Testis (tissue), 3 donors: ENCODE measurements around the gene MLLT10. TPM values are rescaled to one million over a fixed set of nuclear protein-coding genes. Genes with fewer than 3 reads are reported as not detected.
"Not testable (repeated sequence)": the region's sequence is repeated elsewhere in the genome, so short reads cannot be mapped to it uniquely, and the experiment has no call there.

Experiments used
- DNase-seq: peaks from one replicate; pipeline ENCODE4 v3.0.0-alpha.2; 2019
- H3K27ac ChIP-seq, 2 donors: fragments of 200-600 bp; sonication (generic); one replicate each; pipeline ENCODE4 v1.5.1; 2019
- H3K27me3 ChIP-seq: fragments of 200-600 bp; sonication (generic); one replicate; pipeline ENCODE4 v1.5.1; 2019
- H3K36me3 ChIP-seq: fragments of 200-600 bp; sonication (generic); one replicate; pipeline ENCODE4 v1.5.1; 2017; ENCODE audit warnings: low read depth; ENCODE audit errors: missing control alignments
- H3K4me1 ChIP-seq: fragments of 200-600 bp; sonication (generic); one replicate; pipeline ENCODE4 v1.5.1; 2019
- H3K4me3 ChIP-seq, 2 donors: fragments of 200-600 bp; sonication (generic); one replicate each; pipeline ENCODE4 v1.5.1; 2017 to 2019
- H3K9me3 ChIP-seq: fragments of 200-600 bp; sonication (generic); one replicate; pipeline ENCODE4 v1.5.1; 2017
- POLR2A ChIP-seq: fragments of 450-650 bp; IDR thresholded peaks from one replicate; pipeline ENCODE4 v1.6.1; 2017; ENCODE audit warnings: antibody characterized with exemption, mild to moderate bottlenecking, moderate library complexity
- WGBS, 2 donors: methylation state at CpG; one replicate each; pipeline ENCODE4 v1.1.5; 2018; 5-methylcytosine and 5-hydroxymethylcytosine counted together
- intact Hi-C: fragments of 100-400 bp; cut with DNase I; formaldehyde crosslinking; loops from one replicate; pipeline ENCODE4 v1.15.1; 2023; ENCODE audit warnings: low total_unique reads
- polyA plus RNA-seq: library from polyadenylated mRNA; stranded (reverse); fragments of 350-450 nt; fragmentation: Illumina TruSeq; extraction: RNeasy Lipid Tissue Mini Kit (QIAGEN cat#74804); gene quantifications from one replicate; pipeline ENCODE4 v1.2.3, GENCODE V29; 2014; ENCODE audit warnings: low read depth, low replicate concordance; ENCODE audit not compliant: insufficient read depth
- total RNA-seq, 2 donors: library from RNA; depleted of rRNA; stranded (reverse); fragments of >200 nt; gene quantifications; one replicate each; pipeline ENCODE4 v1.2.3, GENCODE V29; 2016
- TF ChIP-seq, protein P1 (sequence below), 3 experiments: fragments of 450-650 bp in 2 of 3; fragments of 200-600 bp in 1 of 3; sonication (generic) in 1 of 3; IDR thresholded peaks; one replicate each; pipeline ENCODE4 v1.5.1; 2016 to 2019; ENCODE audit warnings: antibody characterized with exemption in 3 of 3, mild to moderate bottlenecking in 2 of 3, moderate library complexity in 1 of 3

The MLLT10 gene
- total and polyA plus RNA-seq, 3 donors from 2014 or later, result 130 to 243 (median 144) TPM

DNA sequence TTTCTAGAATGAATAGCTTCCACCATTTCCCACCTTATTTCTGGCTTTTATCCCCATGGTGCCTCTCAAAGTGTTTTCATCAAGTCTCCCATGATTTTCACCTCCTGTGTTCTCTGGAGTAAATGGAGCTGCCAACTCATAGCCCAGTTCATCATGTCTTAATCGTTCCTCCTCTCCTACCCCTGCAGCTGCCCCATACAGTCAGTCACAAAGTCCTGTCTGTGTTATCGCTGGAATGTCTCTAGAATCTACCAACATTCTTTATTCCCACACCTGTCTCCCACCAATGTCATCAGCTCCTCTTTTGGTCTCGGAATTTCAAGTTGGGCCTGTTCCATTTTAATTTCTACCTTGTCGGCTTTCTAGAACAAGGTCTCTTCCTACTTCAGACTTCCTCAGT is 178.9 kb downstream of the MLLT10 start:
- H3K27ac ChIP-seq, result no peak overlapping the region
- no peak overlapping the region for H3K4me3 ChIP-seq
- no peaks in the 10 kb centered on the region for H3K4me1 ChIP-seq
- no peaks in the 10 kb centered on the region for H3K27me3 ChIP-seq
- no peak for TF ChIP-seq POLR2A
- TF ChIP-seq, protein P1, sequence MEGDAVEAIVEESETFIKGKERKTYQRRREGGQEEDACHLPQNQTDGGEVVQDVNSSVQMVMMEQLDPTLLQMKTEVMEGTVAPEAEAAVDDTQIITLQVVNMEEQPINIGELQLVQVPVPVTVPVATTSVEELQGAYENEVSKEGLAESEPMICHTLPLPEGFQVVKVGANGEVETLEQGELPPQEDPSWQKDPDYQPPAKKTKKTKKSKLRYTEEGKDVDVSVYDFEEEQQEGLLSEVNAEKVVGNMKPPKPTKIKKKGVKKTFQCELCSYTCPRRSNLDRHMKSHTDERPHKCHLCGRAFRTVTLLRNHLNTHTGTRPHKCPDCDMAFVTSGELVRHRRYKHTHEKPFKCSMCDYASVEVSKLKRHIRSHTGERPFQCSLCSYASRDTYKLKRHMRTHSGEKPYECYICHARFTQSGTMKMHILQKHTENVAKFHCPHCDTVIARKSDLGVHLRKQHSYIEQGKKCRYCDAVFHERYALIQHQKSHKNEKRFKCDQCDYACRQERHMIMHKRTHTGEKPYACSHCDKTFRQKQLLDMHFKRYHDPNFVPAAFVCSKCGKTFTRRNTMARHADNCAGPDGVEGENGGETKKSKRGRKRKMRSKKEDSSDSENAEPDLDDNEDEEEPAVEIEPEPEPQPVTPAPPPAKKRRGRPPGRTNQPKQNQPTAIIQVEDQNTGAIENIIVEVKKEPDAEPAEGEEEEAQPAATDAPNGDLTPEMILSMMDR (IDR thresholded peaks at IDR 0.05), result no peak
- no peaks in the 10 kb centered on the region for H3K36me3 ChIP-seq
- no peak for DNase-seq
- 83 to 86% methylated on average over 4 of the region's 4 CpGs for WGBS, 2 donors
- no peaks in the 10 kb centered on the region for H3K9me3 ChIP-seq
- intact Hi-C loops, result no loop called here

DNA sequence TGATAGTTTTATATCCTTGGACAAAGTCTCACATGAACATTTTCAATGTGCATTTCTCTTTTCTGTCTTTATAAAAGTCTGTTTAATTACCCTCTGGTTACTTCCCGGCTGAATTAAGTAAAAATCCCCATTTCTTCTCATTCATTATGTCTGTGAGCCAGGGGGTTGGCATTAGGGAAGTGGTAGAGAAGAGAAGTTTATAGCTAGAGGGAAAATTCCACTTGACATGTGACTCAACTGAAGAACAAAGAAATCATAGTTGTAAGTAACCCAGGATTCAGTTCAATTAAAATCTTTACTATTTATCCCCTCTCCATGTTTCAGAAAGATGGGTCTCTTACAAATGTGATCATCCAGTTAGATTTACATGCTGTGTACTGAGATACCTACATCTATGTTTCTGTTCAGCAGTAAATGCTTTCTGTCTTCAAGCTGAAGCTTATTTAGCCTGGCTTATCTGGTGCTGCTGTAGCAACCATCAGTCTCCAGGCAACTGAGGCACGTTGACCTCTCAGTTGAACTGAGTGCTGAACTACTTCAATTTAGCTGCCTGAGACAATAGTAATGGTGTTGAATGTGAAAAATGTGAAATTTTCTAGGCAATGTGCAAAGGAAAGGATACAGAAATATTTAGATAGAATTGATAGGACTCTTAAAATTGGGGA is 181.6 kb downstream of the MLLT10 start:
- Histone ChIP-seq H3K36me3 (no peaks in the 10 kb centered on the region), H3K4me3 (no peak overlapping the region), H3K4me1 (no peaks in the 10 kb centered on the region), H3K27ac (no peak overlapping the region), H3K9me3 (no peaks in the 10 kb centered on the region), H3K27me3 (no peaks in the 10 kb centered on the region)
- TF ChIP-seq, protein P1 (IDR thresholded peaks at IDR 0.05), result no peak
- TF ChIP-seq POLR2A, result no peak
- intact Hi-C loops, result no loop called here
- 73 to 82% methylated on average over 2 of the region's 2 CpGs for WGBS, 2 donors
- DNase-seq, result no peak

DNA sequence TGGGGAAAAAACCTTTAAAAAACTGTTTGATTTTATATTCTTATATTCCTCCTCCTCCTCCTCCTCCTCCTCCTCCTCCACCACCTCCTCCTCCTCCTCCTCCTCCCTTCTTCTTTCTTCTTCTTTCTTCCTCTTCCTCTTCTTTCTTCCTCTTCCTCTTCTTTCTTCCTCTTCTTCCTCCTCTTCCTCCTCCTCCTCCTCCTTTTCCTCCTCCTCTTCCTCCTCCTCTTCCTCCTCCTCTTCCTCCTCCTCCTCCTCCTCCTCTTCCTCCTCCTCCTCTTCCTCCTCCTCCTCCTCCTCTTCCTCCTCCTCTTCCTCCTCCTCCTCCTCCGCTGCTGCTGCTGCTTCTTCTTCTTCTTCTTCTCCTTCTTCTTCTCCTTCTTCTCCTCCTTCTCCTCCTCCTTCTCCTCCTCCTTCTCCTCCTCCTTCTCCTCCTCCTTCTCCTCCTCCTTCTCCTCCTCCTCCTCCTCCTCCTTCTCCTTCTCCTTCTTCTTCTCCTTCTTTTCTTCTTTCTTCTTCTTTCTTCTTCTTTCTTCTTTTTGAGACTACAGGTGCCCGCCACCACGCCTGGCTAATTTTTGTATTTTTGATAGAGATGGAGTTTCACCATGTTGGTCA is 183.5 kb downstream of the MLLT10 start:
- H3K4me3 ChIP-seq, H3K27me3 ChIP-seq, H3K36me3 ChIP-seq, DNase-seq, intact Hi-C loops, H3K27ac ChIP-seq, H3K4me1 ChIP-seq, H3K9me3 ChIP-seq: not testable (repeated sequence)
- 94 to 96% methylated on average over 3 of the region's 3 CpGs for WGBS, 2 donors

DNA sequence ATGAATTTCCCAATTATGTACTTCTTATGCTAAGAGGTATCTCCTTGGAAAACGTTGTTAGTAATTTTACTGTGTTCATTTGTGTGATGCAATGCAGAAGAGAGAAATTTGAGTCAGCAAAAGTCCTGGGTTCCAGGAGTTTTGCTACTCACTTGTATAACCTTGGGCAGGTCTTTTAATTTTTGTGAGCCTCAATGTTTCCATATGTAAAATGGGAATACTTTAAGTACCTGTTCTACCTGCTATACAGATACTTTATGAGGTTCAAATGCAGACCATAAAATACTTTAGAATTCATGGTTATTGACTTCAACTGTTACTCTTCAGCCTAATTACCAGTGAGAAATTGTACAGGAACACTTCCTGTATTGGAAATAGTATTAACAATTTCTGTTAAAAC is 185.5 kb downstream of the MLLT10 start:
- no peak for DNase-seq
- H3K4me1 ChIP-seq, result peaks cover 11% of the 10 kb centered on the region
- H3K27me3 ChIP-seq, result no peaks in the 10 kb centered on the region
- no peaks in the 10 kb centered on the region for H3K9me3 ChIP-seq
- H3K4me3 ChIP-seq, result no peak overlapping the region
- WGBS, 2 donors, result 48 to 72% methylated on average over 1 of the region's 1 CpG
- intact Hi-C loops, result no loop called here
- no peak overlapping the region for H3K27ac ChIP-seq
- no peak for TF ChIP-seq POLR2A
- TF ChIP-seq, protein P1 (IDR thresholded peaks at IDR 0.05), result no peak
- H3K36me3 ChIP-seq, result no peaks in the 10 kb centered on the region

DNA sequence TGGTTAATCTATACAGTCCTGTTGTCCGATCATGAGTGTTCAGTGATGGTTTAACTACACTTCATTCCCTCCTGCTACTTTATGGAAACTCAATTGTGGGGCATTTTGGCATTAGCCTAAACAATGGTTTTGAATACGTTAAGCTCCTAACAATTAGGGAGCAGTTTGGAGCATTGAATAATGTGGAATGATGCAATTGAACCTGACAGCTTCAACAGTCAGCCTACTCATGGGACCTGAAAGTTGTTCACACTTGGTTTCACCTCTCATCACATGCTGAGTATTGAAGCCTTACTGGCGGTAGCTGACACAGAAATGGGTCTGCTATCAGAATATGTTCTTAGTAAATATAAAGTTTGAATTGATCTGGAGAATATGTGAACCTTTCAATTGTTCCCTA is 186.1 kb downstream of the MLLT10 start:
- 89 to 96% methylated on average over 3 of the region's 3 CpGs for WGBS, 2 donors
- TF ChIP-seq, protein P1 (IDR thresholded peaks at IDR 0.05), result no peak
- no peak for TF ChIP-seq POLR2A
- Histone ChIP-seq H3K9me3 (no peaks in the 10 kb centered on the region), H3K4me1 (peaks cover 17% of the 10 kb centered on the region), H3K27me3 (no peaks in the 10 kb centered on the region), H3K4me3 (no peak overlapping the region), H3K36me3 (no peaks in the 10 kb centered on the region), H3K27ac (no peak overlapping the region)
- no peak for DNase-seq
- intact Hi-C loops, result no loop called here
